ENCODE measurements around the gene LMNTD1.

Gene LMNTD1

DNA sequence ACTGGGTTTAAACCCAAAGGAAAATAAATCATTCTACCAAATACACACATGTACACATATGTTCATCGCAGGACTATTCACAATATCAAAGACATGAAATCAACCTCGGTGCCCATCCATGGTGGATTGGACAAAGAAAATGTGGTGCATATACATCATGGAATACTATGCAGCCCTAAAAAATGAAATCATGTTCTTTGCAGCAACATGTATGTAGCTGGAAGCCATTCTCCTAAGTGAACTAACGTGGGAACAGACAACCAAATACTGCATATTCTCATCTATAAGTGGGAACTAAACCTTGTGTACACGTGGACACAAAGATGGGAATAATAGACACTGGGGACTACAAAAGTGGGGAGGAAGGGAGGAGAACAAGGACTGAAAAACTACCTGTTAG, 96.6 kb downstream of the LMNTD1 start:
- DNase-seq (ENCODE audit: low read depth): no peak
- TF ChIP-seq, protein P1, sequence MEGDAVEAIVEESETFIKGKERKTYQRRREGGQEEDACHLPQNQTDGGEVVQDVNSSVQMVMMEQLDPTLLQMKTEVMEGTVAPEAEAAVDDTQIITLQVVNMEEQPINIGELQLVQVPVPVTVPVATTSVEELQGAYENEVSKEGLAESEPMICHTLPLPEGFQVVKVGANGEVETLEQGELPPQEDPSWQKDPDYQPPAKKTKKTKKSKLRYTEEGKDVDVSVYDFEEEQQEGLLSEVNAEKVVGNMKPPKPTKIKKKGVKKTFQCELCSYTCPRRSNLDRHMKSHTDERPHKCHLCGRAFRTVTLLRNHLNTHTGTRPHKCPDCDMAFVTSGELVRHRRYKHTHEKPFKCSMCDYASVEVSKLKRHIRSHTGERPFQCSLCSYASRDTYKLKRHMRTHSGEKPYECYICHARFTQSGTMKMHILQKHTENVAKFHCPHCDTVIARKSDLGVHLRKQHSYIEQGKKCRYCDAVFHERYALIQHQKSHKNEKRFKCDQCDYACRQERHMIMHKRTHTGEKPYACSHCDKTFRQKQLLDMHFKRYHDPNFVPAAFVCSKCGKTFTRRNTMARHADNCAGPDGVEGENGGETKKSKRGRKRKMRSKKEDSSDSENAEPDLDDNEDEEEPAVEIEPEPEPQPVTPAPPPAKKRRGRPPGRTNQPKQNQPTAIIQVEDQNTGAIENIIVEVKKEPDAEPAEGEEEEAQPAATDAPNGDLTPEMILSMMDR (IDR thresholded peaks at IDR 0.05; ENCODE audit: control insufficient read depth, extremely low read depth, insufficient read depth): no peak
- H3K4me3 ChIP-seq (ENCODE audit: low read depth, low read length): no peak overlapping the region

DNA sequence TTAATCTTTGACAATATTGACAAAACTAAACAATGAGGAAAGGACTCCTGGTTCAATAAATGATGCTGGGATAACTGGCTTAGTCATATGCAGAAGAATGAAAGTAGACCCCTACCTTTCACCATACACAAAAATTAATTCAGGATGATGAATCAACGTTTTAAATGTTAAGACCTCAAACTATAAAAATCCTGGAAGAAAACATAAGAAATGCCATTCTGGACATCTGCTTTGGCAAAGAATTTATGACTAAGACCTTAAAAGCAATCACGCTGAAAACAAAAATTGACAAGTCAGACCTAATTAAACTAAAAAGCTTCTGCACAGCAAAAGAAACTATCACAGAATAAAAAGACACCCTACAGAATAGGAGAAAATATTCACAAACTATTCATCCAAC, 97.4 kb downstream of the LMNTD1 start:
- no peak overlapping the region for H3K4me3 ChIP-seq (ENCODE audit: low read depth, low read length)
- TF ChIP-seq, protein P1 (IDR thresholded peaks at IDR 0.05; ENCODE audit: control insufficient read depth, extremely low read depth, insufficient read depth): no peak
- no peak for DNase-seq (ENCODE audit: low read depth)

DNA sequence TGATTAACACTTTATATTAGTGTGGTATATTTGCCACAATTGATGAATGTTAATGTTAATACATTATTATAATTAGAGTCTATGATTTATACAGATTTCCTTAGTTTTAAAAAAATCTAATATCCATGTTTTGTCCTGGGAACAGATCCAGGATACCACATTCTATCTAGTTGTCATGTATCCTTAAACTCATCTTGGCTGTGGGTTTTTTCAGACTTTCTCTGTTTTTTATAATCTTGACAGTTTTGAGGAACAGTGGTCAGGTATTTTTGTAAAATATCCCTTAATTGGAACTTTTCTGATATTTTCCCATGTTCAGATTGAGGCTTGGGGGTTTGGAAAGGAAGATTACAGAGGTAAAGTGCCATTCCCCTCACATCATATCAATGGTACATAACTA, 104.1 kb downstream of the LMNTD1 start:
- DNase-seq (ENCODE audit: low read depth): no peak
- TF ChIP-seq, protein P1 (IDR thresholded peaks at IDR 0.05; ENCODE audit: control insufficient read depth, extremely low read depth, insufficient read depth): no peak
- no peak overlapping the region for H3K4me3 ChIP-seq (ENCODE audit: low read depth, low read length)

DNA sequence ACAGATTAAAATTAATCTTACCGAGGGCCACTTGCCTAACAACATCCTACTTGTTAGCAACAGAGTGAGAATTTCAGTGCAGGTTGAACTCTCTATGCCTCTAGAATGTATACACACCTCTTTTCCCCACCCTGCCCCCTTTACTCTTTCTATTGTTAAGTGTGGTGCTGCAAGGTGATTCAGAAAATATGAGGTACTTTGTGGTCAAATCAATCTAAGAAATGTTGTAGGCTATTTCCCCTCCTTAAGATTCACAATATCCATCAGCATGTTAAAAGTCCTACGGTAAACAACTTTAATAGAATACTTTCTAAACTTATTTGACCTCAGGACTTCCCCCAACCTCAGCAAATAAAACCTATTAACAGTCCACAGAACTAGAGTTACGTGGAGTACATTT, 106.0 kb downstream of the LMNTD1 start:
- no peak overlapping the region for H3K4me3 ChIP-seq (ENCODE audit: low read depth, low read length)
- no peak for DNase-seq (ENCODE audit: low read depth)
- TF ChIP-seq, protein P1 (IDR thresholded peaks at IDR 0.05; ENCODE audit: control insufficient read depth, extremely low read depth, insufficient read depth): no peak

DNA sequence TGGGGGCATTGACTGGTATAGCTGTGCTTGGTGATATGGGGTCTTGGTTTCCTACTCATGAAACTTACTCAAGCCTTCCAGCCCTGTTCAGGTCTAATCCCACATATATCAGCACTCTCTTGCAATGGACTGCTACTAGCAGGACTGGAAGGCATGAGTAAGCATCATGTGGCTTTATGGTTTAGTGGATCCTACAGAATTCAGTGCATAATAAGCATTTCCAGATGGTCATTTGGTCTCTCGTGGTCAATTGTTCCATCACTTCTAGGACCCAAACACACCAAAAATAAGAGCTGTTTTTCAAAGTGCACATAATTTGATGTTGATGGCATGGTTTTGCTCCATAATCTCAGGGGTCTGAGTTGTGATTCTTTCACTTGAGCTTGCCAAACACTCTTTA, 114.4 kb downstream of the LMNTD1 start:
- TF ChIP-seq, protein P1 (IDR thresholded peaks at IDR 0.05; ENCODE audit: control insufficient read depth, extremely low read depth, insufficient read depth): no peak
- H3K4me3 ChIP-seq (ENCODE audit: low read depth, low read length): no peak overlapping the region
- DNase-seq (ENCODE audit: low read depth): no peak

DNA sequence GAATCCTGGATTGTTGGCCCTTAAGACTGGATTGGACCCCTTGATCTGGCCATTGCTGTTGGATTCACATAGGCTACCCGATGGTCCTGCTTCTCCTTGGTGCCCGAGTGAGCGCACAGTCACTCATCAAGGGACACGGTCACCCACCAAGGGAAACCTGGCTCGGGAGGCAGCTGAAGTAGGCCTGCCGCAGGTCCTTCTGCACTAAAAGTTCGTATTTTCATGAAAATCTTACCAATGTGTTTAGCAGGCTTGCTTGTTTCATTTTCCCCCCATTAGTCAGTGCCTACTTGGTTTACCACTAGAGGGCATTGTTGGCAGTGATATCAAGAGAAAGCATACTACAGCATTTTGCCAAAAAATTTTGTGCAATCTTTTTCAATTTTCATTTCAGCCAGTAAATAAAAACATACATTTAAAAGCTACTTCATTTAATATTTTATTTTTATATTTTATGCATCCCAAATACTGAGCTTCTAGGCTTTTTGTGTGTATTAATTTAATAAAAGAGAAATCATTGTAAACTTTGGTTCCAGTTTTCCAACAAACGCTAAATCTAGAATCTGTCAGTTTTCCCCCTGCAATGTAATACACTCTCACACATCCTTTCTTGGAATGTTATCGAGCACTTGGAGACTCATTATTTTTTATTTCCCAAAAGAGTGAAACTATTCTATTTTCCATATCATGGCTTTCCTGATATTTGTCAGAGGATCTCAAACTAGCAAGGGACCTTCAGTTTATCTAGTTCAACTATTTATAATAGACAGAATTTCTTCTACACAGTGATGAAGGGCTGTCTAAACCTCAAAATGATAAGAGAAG, 116.7 kb downstream of the LMNTD1 start:
- H3K4me3 ChIP-seq (ENCODE audit: low read depth, low read length): peak overlapping the region; percentile 33; the same call in 1 of the 2 replicates

More for the DNA sequence above, 116.7 kb downstream of the LMNTD1 start:
- peak; percentile 56 for DNase-seq (ENCODE audit: low read depth)
- TF ChIP-seq, protein P1 (IDR thresholded peaks at IDR 0.05; ENCODE audit: control insufficient read depth, extremely low read depth, insufficient read depth): peak; percentile 79
